ENCODE data around the gene PDHX.
A peak's percentile ranks its signal among the peaks of the same experiment; 100 is the strongest.

The PDHX gene

DNA sequence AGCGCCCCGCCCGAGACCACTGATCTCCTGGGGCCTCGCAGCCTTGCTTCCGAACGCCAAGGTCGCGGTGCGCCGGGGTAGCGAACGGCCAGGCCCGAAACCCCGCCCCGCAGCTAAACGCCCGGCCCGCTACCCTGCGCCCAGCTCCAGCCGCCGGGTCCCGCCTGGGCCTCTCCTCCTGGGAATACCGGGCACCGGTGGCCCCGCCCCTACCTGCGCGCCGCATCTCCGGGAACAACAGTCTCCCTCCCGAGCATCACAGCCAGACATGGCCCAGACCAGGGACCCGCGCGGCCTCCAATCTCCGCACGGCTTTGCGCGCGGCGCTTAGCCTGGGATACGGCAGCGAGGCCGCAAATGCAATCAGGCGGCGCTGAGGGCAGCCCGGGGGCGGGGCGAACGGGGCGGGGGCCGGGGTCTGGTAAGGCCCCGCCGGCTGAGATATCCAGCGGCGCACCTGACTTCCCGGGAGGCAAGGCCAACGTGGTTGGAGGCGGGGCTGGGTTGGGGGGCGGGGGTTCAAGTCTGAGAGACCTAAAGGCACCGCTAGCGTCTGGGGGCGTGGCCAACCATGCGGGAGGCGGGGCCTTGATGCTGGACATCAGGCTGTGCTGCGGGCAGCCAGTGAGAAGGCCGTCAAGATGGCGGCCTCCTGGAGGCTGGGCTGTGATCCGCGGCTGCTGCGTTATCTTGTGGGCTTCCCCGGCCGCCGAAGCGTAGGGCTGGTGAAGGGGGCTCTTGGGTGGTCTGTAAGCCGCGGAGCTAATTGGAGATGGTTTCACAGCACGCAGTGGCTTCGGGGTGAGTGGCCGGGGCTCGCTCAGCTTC is at the start of gene PDHX, which contains the start of gene APIP:
Gene PDHX, plus strand, starts transcription at position 604 of the 828 bp plus-strand sequence. Its CDS starts 38 bp downstream, at position 642.
Gene APIP, minus strand, starts transcription at position 365 of the 828 bp plus-strand sequence. Its CDS starts 95 bp downstream, at position 270.
- peak; percentile 100 for DNase-seq (ENCODE audit: low read depth)
- peak within 1 kb of the TSS; percentile 88 for H3K4me3 ChIP-seq (ENCODE audit: low read length)
- TF ChIP-seq, protein P1, sequence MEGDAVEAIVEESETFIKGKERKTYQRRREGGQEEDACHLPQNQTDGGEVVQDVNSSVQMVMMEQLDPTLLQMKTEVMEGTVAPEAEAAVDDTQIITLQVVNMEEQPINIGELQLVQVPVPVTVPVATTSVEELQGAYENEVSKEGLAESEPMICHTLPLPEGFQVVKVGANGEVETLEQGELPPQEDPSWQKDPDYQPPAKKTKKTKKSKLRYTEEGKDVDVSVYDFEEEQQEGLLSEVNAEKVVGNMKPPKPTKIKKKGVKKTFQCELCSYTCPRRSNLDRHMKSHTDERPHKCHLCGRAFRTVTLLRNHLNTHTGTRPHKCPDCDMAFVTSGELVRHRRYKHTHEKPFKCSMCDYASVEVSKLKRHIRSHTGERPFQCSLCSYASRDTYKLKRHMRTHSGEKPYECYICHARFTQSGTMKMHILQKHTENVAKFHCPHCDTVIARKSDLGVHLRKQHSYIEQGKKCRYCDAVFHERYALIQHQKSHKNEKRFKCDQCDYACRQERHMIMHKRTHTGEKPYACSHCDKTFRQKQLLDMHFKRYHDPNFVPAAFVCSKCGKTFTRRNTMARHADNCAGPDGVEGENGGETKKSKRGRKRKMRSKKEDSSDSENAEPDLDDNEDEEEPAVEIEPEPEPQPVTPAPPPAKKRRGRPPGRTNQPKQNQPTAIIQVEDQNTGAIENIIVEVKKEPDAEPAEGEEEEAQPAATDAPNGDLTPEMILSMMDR (IDR thresholded peaks at IDR 0.05; ENCODE audit: insufficient read depth, low read depth, low read length, missing control alignments), result no peak

DNA sequence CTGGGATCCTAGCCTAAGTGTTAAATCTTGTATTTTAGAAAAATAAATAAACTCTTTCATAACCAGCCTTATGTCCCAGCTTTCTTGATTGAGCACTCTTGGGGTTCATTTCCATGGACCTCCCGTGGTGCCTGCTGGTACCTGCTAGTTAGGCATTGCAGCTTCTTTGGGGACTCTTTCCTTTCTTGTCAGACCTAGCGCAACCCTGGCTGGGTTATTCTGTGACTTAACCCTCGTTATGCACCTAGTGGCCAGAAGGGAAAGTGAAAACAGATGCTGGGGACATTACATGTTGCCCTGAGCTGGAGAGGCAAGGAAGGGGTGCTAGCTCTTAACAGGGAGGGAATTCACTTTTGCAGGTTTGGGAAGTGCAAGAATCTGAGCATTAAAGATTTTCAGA is 47.0 kb upstream of the PDHX start:
- DNase-seq (ENCODE audit: low read depth), result no peak
- TF ChIP-seq, protein P1 (IDR thresholded peaks at IDR 0.05; ENCODE audit: insufficient read depth, low read depth, low read length, missing control alignments), result no peak
- H3K4me3 ChIP-seq (ENCODE audit: low read length), result no peak overlapping the region

GRCh38 chr11:34870548-34871196 is 45.7 kb upstream of the PDHX start:
- TF ChIP-seq, protein P1 (IDR thresholded peaks at IDR 0.05; ENCODE audit: insufficient read depth, low read depth, low read length, missing control alignments), result no peak
- DNase-seq (ENCODE audit: low read depth), result no peak
- H3K4me3 ChIP-seq (ENCODE audit: low read length), result no peak overlapping the region

- DNase-seq (ENCODE audit: low read depth), result no peak
- TF ChIP-seq, protein P1 (IDR thresholded peaks at IDR 0.05; ENCODE audit: insufficient read depth, low read depth, low read length, missing control alignments), result no peak
- H3K4me3 ChIP-seq (ENCODE audit: low read length), result no peak overlapping the region
Observed at GRCh38 chr11:34874202-34874601, 42.2 kb upstream of the PDHX start.

DNA sequence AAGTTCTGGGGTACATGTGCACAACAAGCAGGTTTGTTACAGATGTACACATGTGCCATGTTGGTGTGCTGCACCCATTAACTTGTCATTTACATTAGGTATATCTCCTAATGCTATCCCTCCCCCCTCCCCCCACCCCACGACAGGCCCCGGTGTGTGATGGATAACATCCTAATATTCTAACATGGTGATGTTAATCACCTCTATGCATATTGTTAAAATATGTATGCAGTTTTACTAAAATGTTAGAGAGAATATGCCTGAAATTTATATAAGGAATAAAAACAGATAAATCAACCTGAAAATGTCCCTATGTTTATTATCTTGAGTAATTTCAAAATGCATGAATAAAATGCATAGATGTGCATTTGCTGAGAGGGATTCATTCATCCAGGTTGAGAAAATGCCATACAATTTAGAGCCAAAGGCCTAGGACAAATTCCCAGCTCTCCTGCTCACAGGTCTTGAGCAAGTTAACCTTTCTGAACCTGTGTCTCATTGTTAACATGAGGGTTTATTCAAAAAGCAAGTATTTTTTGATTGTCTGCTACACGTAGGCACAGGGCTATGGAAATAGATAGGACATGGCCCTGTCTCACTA is 38.9 kb upstream of the PDHX start:
- no peak overlapping the region for H3K4me3 ChIP-seq (ENCODE audit: low read length)
- TF ChIP-seq, protein P1 (IDR thresholded peaks at IDR 0.05; ENCODE audit: insufficient read depth, low read depth, low read length, missing control alignments), result no peak
- DNase-seq (ENCODE audit: low read depth), result no peak

GRCh38 chr11:34881900-34882299 is 34.5 kb upstream of the PDHX start:
- H3K4me3 ChIP-seq (ENCODE audit: low read length), result no peak overlapping the region
- no peak for DNase-seq (ENCODE audit: low read depth)
- TF ChIP-seq, protein P1 (IDR thresholded peaks at IDR 0.05; ENCODE audit: insufficient read depth, low read depth, low read length, missing control alignments), result no peak

Data from epithelial cell of esophagus (primary cell).